GM18873 (cell line): ENCODE results near the gene ERN2.
A peak's percentile ranks its signal among the peaks of the same experiment; 100 is the strongest.

Source experiments
- ATAC-seq: cut with Tn5 transposase; IDR thresholded peaks from one replicate; pipeline ENCODE4 v1.9.1; 2021; ENCODE audit warnings: mild to moderate bottlenecking, moderate library complexity, moderate number of reproducible peaks; ENCODE audit not compliant: unreplicated experiment, low FRiP score

Gene ERN2

DNA sequence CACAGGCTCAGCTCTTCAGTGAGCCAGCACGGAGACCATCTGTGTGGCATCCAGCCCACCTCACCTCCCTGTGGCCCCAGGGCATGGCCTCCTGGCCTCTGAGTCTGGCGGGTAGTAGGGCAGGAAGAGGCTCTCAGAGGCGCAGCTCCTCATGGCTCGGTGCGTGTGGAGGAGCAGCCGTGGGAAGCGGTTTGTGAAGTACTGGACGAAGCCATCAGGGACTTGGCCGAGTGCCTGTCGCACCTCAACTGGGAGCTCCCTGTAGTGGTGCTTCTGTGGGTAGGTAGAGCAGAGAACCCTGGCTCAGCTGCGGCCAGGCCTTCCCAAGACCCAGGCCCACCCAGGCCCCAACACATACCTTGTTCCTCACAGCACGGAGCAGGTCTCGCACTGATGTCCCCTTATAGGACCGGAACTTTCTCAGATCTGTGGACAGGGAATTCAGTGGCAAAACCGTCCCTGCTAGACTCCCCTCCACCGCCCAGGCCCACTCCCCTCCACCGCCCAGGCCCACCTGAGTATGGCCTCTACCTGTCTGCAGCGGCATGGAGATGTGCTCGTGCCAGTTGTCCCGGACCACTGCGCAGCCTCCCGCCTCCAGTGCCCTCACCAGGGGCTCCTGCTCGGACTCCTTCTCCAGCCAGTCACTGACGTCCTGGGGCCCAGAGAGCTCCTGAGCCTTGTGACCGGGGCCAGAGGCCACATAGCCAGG lies 22.1 kb downstream of the ERN2 start:
- no peak for ATAC-seq

DNA sequence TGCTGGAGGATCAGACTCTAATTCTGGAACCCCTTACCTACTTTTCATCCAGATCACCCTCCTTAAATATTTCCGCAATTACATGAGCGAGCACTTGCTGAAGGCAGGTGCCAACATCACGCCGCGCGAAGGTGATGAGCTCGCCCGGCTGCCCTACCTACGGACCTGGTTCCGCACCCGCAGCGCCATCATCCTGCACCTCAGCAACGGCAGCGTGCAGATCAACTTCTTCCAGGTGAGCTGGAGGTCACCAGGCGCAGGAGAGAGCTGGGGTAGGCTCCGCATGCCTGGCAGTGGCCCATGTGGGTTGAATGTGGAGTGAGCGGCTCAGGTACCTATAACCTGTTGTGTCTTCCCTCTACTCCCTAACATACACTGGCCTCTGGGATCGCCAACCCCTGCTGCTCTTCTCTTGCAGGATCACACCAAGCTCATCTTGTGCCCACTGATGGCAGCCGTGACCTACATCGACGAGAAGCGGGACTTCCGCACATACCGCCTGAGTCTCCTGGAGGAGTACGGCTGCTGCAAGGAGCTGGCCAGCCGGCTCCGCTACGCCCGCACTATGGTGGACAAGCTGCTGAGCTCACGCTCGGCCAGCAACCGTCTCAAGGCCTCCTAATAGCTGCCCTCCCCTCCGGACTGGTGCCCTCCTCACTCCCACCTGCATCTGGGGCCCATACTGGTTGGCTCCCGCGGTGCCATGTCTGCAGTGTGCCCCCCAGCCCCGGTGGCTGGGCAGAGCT lies 23.4 kb downstream of the ERN2 start:
- no peak for ATAC-seq

DNA sequence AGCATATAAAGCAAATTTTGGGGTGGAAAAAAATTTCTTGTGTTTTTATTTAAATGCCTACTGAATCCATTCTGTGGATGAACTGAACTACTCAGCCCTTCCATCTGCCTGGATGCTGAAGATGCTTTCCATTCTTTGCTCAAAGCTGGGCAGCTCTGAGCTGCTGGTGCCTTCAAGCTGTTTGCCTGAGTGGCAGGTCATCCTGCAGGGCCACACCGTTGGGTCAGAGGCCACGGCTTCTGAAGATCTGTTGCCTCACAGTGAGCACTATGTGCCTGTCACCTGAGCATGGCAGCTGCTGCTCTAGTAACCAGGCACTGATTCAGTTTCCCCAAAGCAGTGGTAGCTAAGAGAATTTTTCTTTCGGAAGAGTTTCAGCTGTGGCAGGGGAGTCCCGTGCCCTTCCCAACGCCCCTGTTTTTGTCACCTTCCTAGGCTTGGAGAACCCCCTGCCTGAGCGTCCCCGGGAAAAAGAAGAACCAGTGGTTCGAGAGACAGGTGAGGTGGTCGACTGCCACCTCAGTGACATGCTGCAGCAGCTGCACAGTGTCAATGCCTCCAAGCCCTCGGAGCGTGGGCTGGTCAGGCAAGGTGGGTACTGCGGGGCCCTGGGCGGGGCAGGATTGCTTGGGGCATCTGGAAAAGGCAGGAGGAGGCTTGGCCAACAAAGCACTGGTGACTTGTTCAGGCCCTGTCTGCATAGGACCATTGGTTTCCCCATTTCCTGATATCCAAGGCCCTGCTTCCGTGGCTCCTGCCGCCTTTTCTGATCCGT lies 25.8 kb downstream of the ERN2 start:
- ATAC-seq, result no peak

DNA sequence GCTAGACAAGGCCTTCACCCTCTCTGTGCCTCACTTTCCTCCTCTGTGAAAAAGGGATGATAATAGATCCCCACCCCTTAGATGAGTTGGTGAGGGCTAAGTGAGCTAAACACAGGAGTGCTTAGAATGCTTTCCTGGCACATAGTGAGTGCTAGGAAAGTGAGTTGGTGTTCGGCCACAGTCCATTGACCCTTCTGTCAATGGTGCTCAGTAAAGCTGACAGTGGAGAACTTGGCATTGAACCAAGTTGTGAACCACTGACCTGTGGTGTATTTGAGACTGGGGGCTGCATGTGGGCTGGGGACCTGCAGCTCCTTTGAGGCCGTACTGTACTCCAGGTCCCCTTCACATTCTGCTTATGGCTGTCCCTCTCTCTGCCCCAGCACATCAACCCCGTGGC lies 29.5 kb downstream of the ERN2 start:
- ATAC-seq, result no peak

DNA sequence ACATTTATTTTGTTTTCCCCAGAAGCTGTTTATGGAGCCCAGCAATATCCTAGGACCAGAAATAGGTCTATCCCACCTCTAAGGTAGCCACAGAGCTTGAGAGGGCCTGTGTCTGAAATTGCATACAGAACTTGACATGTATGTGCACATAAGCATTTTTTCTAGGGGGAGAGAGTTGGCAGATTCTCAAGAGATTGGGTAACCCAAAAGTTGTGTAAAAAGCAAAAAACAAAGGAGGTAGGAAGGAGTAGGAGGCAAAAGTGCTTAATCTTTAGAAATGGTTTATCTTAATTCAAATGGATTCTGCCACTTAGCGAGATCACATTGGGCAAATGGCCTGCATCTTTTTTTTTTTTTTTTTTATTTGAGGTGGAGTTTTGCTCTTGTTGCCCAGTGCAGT lies 30.8 kb downstream of the ERN2 start:
- ATAC-seq, result no peak

DNA sequence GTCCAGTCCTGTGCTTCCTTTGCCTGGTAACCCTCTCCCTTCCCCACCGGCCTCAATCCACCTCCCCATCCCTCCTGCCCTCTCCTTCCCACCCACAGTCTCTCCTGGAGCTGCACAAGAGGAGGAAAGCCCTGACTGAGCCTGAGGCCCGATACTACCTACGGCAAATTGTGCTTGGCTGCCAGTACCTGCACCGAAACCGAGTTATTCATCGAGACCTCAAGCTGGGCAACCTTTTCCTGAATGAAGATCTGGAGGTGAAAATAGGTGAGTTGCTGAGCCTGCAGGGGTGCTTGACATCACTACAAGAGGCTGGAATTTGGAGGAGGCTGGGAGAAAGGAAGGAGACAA lies 33.1 kb downstream of the ERN2 start:
- ATAC-seq, result no peak

DNA sequence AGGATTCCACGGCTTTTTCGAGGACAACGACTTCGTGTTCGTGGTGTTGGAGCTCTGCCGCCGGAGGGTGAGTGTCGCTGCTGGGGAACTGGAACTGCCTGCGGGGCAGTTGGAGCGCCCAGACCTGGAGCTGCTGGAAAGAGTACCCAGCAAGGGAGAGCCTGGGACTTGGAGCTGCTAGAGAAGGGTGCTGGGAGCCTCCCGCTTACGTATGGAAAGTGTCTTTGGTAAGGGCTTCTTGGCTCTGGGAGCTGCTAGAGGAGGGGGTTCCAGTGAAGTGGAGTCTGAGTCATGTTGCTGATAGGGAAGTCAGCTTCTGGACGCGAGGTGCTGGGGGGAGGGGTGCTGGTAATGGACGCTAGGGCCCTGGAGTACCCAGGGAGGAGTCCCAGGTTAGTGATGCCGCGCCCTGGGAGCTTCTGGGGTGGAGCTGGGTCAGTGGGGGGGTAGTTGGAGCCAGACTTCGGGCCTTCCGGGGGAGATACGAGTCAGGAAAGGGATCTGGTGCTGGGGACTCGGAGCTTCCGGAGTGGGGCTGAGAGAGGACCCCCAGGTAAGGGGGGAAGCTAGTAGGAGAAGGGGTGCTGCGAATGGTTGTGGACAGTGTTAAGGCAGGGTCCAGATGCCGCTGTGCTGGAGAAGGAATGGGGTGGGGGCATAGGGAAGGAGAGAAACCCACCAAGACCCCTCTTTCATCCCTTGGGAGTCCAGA lies 33.6 kb downstream of the ERN2 start:
- no peak for ATAC-seq

DNA sequence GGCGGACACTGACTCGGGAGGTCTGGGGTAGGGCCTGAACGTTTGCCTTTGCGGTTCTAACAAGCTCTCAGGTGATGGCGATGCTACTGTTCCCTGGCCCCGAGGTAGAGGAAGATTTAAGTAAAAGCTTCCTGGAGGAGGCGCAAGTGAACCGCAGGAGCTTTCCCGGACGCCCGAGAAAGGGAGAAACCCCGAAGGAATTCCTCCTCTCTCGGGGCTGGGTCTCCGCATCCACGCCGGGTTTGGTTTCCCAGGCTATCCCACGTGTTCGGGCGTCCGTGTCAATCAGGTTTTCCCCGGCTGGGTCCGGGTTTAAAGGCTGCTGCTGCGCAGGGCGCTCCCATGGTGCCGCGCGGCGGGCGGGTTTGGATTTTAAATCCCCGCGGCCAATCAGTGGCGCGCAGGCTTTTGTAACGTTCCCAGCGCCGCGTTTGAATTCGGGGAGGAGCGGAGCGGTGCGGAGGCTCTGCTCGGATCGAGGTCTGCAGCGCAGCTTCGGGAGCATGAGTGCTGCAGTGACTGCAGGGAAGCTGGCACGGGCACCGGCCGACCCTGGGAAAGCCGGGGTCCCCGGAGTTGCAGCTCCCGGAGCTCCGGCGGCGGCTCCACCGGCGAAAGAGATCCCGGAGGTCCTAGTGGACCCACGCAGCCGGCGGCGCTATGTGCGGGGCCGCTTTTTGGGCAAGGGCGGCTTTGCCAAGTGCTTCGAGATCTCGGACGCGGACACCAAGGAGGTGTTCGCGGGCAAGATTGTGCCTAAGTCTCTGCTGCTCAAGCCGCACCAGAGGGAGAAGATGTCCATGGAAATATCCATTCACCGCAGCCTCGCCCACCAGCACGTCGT lies 34.4 kb downstream of the ERN2 start, which contains the start of gene PLK1:
TSS of gene PLK1 (plus strand) at position 460 of the 844 bp plus-strand sequence. CDS start at position 504, 44 bp downstream.
- peak; percentile 75 for ATAC-seq

DNA sequence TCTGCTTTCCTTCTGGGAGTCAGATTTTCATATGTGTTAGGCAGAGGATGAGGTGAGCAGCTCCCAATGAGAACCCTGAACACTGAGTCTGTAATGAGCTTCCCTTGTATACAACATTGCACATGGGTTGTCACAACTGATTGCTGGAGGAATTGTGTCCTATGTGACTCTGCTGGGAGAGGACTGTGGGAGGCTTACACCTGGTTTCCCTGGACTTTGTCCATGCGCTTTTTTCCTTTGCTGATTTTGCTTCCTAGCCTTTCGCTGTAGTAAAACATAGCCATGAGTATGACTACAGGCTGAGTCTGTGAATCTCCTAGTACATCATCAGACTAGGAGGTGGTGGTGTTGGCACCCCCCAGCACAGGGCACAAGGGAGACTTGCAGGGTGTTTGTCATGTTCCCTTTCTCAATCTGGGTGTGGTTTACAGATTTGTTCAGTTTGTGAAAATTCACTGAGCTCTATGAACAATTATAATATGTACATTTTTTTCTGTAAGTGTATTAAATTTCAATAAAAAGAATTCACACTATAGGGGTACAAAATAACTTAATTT lies 36.0 kb downstream of the ERN2 start:
- ATAC-seq, result no peak

DNA sequence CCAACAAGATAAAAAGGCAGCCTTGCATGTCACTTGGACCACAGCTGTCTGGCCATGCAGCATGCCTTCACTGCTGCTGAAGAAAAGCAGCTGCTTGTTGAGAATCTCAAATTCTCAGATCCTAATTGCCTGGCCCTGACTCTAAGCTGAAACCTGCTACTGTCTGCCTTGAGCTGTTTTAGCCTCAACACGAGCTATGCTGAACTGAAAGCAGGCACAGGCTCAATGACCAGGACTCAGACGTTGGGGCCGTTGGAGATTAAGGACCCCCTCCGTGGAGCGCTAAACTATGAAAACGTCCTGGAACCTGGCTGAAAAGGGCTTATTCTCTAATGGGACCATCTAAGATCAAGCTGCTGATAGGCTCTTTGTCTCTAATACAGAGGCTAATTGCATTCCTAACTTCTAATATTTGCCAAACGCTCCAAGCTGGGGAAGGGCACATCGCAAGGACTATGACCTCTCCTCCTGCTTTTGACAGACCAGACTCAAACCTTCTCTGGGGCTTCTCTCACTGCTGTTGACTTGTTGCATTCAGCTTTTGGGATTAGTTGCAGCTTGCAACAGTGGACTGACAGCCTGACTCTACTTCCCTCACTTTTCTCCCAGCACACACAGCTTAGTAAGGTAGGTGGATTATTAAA lies 38.9 kb downstream of the ERN2 start:
- ATAC-seq, result no peak

DNA sequence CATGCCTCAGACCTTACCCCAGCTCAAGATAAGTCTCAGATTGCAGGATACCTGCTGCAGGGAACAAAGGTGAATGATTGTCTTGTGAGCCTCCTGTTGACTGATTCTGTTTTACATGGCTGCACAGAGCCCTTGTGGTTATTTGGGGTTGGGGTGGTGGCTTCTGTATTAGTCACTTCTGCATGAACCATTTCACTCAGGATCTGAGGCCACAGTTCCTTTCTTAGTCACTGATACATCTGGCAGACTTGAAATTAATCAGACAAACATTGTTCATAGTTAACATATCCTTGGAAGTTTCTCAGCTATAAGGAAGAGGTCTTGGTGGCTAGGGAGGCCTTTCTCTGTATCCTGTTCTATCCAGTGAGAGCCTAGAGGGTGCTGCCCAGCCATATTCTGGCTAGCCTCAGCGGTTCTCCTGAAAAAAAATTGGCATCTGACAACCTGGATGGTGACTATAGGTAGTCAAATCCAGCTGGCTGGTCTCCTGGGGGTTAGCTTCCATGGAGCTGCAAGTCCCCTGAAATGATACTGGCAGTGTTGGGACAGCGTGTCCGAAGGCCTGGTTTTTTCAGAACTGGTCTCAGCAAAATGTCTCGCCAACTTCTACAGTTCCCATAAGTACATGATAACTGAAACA lies 42.8 kb downstream of the ERN2 start:
- peak; percentile 87 for ATAC-seq

DNA sequence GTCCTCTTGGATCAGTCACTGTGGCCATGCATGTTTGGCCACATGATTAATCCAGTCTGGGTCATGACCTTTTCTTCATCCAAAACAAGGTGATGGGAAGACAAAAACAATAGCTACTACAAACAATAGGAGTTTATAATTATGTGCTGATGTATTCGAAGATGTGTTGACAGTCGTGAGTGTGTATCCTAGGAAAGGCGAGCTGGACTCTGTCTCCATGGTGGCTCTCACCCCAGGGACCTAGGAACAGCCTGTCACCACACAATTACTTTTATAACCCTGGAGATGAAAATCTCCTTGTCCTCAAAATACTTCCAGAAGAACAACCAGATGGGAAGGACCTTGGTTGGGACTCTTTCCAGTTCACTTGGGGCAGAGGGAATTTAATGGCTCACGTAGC lies 44.1 kb downstream of the ERN2 start:
- no peak for ATAC-seq

DNA sequence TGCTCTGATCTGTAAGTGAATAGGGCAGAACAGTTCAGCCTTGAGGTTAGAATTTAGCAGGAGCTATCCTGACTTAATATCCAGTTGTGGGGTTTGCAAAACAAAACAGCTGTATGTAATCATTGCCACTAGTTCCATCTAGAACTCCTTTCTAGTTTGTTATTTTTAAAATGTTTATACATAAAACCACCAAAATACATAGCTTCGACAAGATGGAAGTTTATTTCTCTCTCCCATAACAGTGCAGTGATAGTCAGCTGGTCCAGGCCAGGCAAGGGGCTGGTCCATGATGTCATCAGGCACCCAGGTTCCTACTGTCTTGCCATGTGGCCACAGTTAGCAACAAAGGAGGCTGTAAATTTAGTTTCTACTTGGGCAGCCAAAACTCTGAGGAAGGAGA lies 44.8 kb downstream of the ERN2 start:
- ATAC-seq, result no peak

DNA sequence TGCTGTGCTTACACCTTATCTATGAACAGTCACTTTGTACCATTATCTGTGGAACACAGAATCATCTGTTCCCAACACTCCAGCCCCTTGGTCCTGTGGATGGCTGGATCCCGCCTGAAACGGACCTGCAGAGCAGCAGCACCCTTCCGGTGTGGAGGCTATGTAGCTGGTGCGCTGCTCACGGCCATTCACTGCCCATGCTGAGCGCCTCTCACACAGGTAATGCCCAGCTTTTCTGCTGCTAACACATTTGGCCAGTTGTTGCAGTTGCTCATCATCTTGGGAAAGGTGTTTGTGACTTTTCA lies 45.7 kb downstream of the ERN2 start:
- no peak for ATAC-seq

DNA sequence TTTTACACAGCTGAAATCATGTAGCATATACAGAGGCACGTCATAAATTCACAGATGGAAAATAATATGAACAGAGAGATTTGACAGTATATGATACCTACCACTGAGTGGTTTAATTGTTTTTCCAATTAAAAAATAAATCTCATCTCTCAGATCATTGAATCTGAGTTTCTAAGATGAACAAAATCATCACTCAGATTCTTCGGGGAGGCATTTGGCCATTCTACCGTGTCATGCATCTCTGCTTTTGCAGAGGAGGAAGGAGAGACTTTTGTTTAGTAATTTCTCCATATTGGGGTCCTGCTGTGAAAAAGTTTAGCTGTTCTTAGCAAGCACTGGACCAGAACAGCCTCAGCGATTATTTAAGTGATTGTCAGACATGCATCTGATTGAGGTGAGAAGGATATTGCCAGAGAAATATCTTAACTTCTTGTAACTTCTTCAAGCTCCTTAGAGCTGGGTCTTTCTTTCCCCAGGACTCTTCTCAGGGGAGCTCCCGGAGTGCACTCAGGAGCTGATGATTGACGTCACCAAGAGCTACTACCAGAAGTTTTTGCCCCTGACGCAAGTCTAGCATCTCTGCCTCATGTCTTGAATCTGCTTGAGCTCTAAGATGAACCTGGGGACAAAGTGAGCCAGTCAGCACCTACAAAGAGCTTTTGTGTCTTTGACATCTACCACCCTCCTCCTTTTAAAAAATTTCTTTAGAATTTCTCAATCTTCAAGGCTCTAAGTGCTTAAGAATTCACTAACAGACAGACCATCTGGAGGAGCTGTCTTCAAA lies 46.3 kb downstream of the ERN2 start:
- ATAC-seq, result no peak

DNA sequence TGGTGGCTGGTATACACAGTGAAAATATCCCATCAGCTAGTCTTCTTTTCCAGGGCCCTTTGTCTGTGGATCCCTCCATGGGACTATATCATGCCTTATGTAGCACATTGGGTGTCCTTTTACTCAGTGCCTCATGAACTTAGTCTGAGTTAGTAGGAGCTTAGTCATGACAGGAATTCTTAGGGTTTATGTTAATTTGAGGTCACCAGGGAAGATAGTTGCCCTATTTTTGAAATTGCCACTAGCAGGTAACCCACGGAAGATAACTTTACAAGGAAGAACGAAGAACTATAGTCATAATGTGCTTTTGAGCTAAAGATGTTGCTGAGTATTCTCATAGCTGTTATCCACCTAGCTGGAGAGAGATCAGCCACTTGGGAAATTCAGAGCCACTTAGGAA lies 49.1 kb downstream of the ERN2 start:
- no peak for ATAC-seq

DNA sequence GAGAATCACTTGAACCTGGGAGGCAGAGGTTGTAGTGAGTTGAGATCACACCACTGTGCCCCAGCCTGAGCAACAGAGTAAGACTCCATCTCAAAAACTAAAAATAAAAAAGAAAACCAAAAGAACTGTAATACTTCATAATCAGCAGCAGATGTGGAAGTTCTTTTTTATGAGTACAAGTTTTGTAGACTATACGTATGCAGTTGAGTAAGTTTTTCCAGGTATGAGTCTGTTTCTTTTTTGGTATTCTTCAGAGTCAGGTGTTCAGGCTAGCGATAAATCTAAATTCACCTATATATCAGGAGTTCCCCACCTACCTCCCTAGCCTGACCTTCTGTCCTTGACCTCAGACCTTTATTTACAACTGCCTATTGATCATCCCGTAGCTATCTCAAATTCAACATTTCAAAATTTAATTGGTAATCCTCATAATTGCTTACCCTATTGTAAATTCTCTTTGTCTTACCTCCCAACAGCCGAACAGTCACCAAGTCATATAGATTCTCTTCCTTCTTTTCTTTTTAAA lies 61.0 kb downstream of the ERN2 start:
- no peak for ATAC-seq
